DOHH2 (cell line): ENCODE results near the gene SOSTDC1.

Source experiments
- EZH2phosphoT487 ChIP-seq: fragments of 200-600 bp; sonication (generic); IDR thresholded peaks from 2 replicates; pipeline ENCODE4 v1.6.1; 2017; ENCODE audit warnings: borderline replicate concordance, mild to moderate bottlenecking, antibody characterized with exemption, low read length, moderate library complexity, mixed read lengths
- TF ChIP-seq, protein P1 (sequence below): fragments of 200-600 bp; sonication (generic); IDR thresholded peaks from one replicate; pipeline ENCODE4 v1.5.1; 2014; ENCODE audit warnings: antibody characterized with exemption, mild to moderate bottlenecking, low read depth, low read length; ENCODE audit not compliant: poor library complexity, severe bottlenecking

DNA sequence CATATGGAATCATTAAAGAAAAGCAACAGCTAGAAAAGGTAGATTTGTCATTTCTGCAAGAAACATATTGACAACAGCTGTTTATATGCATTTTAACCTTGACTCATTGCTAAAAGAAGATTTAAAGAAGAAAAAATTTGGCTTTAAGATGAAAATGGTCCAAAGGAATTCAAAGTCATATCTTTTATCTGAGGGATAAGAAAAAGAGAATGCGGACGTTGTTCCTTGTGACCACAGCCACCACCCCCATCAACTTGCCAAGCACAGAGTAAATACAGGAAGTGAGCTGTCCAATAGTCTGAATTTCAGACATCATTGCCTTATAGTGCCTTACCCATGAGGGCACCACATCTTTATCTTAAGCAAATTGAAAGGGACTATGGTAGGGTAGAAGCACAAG lies 36.9 kb downstream of the SOSTDC1 start:
- TF ChIP-seq, protein P1, sequence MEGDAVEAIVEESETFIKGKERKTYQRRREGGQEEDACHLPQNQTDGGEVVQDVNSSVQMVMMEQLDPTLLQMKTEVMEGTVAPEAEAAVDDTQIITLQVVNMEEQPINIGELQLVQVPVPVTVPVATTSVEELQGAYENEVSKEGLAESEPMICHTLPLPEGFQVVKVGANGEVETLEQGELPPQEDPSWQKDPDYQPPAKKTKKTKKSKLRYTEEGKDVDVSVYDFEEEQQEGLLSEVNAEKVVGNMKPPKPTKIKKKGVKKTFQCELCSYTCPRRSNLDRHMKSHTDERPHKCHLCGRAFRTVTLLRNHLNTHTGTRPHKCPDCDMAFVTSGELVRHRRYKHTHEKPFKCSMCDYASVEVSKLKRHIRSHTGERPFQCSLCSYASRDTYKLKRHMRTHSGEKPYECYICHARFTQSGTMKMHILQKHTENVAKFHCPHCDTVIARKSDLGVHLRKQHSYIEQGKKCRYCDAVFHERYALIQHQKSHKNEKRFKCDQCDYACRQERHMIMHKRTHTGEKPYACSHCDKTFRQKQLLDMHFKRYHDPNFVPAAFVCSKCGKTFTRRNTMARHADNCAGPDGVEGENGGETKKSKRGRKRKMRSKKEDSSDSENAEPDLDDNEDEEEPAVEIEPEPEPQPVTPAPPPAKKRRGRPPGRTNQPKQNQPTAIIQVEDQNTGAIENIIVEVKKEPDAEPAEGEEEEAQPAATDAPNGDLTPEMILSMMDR: no peak
- TF ChIP-seq EZH2phosphoT487: no peak
